ENCODE measurements around the gene MCC. TPM values are rescaled to one million over a fixed set of nuclear protein-coding genes. Genes with fewer than 3 reads are reported as not detected.

MCC gene
- total RNA-seq, 4 donors from 2014 or later = 5.1 to 22.3 (median 13.0) TPM

GRCh38 chr5:113058706-113059226, 429.5 kb downstream of the MCC start:
- H3K4me1 ChIP-seq = peaks cover 0 to 27% of the 10 kb centered on the region in 2 donors
- H3K36me3 ChIP-seq = no peaks in the 10 kb centered on the region
- no peak for TF ChIP-seq POLR2A (IDR thresholded peaks at IDR 0.05)
- no peak for TF ChIP-seq CTCF (IDR thresholded peaks at IDR 0.05)
- H3K27ac ChIP-seq = no peak overlapping the region
- intact Hi-C loops (cut with DNase I) = loop anchor here (10.0 kb wide), 1 partner anchor 266 kb away; no protein-coding TSS in a partner anchor
- WGBS, 2 donors = 81 to 89% methylated on average over 6 of the region's 6 CpGs
- H3K9me3 ChIP-seq = no peaks in the 10 kb centered on the region
- no peak for DNase-seq
- no peaks in the 10 kb centered on the region for H3K27me3 ChIP-seq
- H3K4me3 ChIP-seq (replicated peaks in 1 of 3) = no peak overlapping the region

GRCh38 chr5:113058269-113058668, 430.0 kb downstream of the MCC start:
- Histone ChIP-seq H3K36me3 (no peaks in the 10 kb centered on the region), H3K9me3 (no peaks in the 10 kb centered on the region), H3K27me3 (no peaks in the 10 kb centered on the region), H3K4me3 (replicated peaks in 1 of 3) (no peak overlapping the region), H3K4me1 (peaks cover 0 to 22% of the 10 kb centered on the region in 2 donors), H3K27ac (no peak overlapping the region)
- 92 to 94% methylated on average over 5 of the region's 5 CpGs for WGBS, 2 donors
- DNase-seq = no peak
- intact Hi-C loops (cut with DNase I) = loop anchor here (10.0 kb wide), 1 partner anchor 267 kb away; no protein-coding TSS in a partner anchor
- TF ChIP-seq POLR2A (IDR thresholded peaks at IDR 0.05) (no peak), CTCF (IDR thresholded peaks at IDR 0.05) (no peak)

- peak in 1 of 2 donors; percentile 30 for DNase-seq
- Histone ChIP-seq H3K4me1 (peaks cover 0 to 15% of the 10 kb centered on the region in 2 donors), H3K27ac (no peak overlapping the region), H3K4me3 (replicated peaks in 1 of 3) (no peak overlapping the region), H3K9me3 (no peaks in the 10 kb centered on the region), H3K36me3 (no peaks in the 10 kb centered on the region), H3K27me3 (no peaks in the 10 kb centered on the region)
- TF ChIP-seq CTCF (IDR thresholded peaks at IDR 0.05) (no peak), POLR2A (IDR thresholded peaks at IDR 0.05) (no peak)
- 60 to 67% methylated on average over 14 of the region's 14 CpGs for WGBS, 2 donors
- intact Hi-C loops (cut with DNase I) = loop anchor here (10.0 kb wide), 1 partner anchor 267 kb away; no protein-coding TSS in a partner anchor
These were observed 430.7 kb downstream of the MCC start for GRCh38 chr5:113057557-113057984.

GRCh38 chr5:113056988-113057387, 431.3 kb downstream of the MCC start:
- H3K9me3 ChIP-seq = no peaks in the 10 kb centered on the region
- no peaks in the 10 kb centered on the region for H3K27me3 ChIP-seq
- TF ChIP-seq CTCF (IDR thresholded peaks at IDR 0.05) (no peak), POLR2A (IDR thresholded peaks at IDR 0.05) (no peak)
- peaks cover 0 to 14% of the 10 kb centered on the region in 2 donors for H3K4me1 ChIP-seq
- H3K36me3 ChIP-seq = no peaks in the 10 kb centered on the region
- 89 to 90% methylated on average over 5 of the region's 5 CpGs for WGBS, 2 donors
- H3K4me3 ChIP-seq (replicated peaks in 1 of 3) = no peak overlapping the region
- no peak for DNase-seq
- H3K27ac ChIP-seq = no peak overlapping the region
- intact Hi-C loops (cut with DNase I) = loop anchor here (10.0 kb wide), 1 partner anchor 268 kb away; no protein-coding TSS in a partner anchor

- WGBS, 2 donors = 82 to 91% methylated on average over 7 to 10 of the region's 11 CpGs
- H3K4me1 ChIP-seq = peaks cover 0 to 21% of the 10 kb centered on the region in 2 donors
These were observed 433.4 kb downstream of the MCC start for GRCh38 chr5:113054899-113055298.

More at GRCh38 chr5:113054899-113055298, 433.4 kb downstream of the MCC start:
- no peak for DNase-seq
- H3K27me3 ChIP-seq = no peaks in the 10 kb centered on the region
- H3K27ac ChIP-seq = no peak overlapping the region
- no peak overlapping the region for H3K4me3 ChIP-seq (replicated peaks in 1 of 3)
- TF ChIP-seq POLR2A (IDR thresholded peaks at IDR 0.05) = no peak
- no peak for TF ChIP-seq CTCF (IDR thresholded peaks at IDR 0.05)
- intact Hi-C loops (cut with DNase I) = loop anchor here (10.0 kb wide), 1 partner anchor 270 kb away; no protein-coding TSS in a partner anchor
- no peaks in the 10 kb centered on the region for H3K36me3 ChIP-seq
- no peaks in the 10 kb centered on the region for H3K9me3 ChIP-seq

All from thyroid gland (tissue), 4 donors.